Stimulated activated CD8-positive, alpha-beta memory T cell treated with anti-CD3 and anti-CD28 coated beads, Interleukin-4, amount 100 ng/mL, for 4 hours (primary cell): ENCODE results near the gene CLEC20A.
"Not testable (repeated sequence)": the region's sequence is repeated elsewhere in the genome, so short reads cannot be mapped to it uniquely, and the experiment has no call there.

Experiments used
- DNase-seq, 2 donors: peaks; one replicate each; pipeline ENCODE4 v3.0.0-alpha.2; 2020; ENCODE audit warnings: low read depth in 2 of 2, low spot score in 1 of 2

Gene CLEC20A

DNA sequence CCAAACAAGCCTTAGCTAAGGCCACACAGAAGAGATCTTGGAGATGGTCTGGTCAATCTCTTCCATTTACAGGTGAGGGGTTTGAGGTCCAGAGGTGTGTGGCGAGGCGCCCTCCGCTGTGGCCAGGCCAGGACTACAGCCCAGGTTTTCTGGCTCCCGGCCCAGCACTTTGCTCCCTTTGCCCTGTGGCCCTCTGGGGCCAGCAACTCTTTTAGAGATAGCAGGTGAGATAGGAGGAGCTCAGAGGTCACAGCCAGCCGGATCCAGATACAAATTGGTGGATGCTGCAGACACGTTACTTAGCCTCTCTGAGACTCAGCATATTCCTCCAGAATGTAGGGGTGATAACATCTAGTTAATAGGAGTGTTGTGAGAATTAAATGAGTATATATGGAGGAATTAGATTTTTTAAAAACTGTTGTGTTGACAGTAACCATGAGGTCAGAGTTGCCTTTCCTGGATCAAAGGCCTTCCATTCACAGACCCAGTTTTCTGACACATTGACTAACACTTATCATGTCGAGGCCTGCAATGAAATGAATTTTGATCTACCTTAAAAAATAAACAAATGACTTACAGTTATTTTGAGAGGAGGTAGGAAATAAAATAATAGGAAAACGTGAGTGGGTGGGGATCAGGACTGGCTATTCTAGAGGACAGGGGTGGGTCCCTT lies 32.7 kb upstream of the CLEC20A start:
- no peak for DNase-seq

DNA sequence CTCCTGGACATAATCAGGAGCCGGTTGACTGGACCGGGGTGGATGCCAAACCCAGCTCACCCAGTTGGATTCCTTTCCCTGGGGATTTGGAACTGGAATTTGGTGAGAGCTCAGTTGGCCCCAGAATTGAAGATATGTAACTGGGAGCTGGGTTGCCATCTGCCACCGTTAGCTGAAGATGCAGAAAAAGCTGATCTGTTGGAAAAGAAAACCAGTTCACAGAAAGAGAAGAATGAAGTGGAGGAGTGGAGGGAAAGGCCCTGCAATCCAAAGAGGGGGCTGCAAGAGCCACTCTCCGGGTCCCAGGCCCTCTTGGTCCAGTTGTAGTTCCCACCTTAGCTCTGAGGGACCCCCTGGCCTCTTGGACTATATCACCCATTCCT lies 32.2 kb upstream of the CLEC20A start:
- DNase-seq, result no peak

DNA sequence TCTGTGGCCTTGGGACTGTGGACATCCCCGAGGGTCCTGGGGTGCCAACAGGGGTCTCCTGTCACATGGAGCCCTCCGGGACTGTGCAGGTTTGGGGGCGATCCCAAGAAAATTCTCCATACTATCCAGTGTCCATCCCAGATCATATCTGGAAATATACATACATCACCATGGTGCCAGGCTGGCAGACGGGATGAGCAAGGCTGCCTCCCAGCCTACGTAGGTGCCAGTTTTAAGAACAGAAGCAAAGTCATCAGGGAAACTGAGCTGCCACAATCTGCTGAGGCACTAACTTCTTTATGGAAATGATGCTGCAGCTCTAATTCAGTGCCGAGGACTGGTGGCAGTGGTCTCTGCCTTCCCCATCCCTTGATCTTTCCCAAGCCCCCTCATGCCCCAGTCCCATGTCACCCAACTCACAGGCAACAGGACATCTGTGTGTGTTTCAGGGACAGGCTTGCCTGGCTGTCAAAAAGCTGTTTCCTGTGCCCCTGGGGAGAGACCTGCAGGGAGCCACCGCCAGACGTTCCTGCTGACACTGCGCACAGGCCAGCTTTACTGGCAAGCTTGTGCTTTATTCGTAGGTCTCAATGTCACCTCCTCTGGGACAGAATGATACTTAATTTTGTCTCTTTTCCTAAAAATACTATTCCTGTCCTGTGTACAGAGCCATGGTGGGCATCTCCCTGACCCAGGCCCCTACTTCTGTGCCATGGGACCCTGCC lies 31.6 kb upstream of the CLEC20A start:
- no peak for DNase-seq

DNA sequence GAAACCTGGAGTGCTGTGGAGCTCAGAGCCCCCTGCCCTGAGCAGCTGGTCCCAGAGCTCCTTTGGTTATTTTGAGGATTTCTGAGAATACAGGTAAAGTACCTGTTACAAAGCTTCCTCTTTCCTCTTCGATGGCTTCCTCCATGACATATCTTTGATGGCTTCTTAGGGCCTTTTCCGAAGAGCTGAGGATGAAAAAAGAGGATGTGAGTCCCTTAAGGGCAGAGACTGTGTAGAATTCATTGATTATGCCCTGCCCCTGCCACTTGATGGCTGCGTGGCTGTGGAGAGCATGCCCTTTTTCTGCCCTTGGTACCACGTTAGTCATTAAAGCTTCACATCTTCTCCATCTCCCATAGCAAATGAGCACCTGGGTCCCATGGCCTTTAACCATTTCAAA lies 30.4 kb upstream of the CLEC20A start:
- DNase-seq, result no peak

DNA sequence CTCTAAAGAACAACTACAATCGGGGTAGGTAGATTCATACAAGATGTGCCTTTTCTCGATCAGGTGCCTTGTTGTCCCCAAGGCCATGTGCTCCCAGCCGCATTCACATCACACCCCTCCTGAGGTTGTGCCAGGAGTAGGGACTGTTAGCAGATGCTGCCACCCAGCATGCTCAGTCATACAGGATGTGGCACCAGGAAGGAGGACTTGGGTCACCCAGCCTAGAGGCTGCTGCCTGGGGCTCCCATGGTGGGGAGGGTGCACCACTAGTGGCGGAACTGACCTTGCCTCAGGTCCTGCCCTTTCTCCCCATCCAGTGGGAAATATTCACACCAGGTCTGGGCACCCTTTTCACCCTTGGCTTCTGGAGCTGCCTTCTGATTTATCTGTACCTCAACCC lies 24.5 kb upstream of the CLEC20A start:
- DNase-seq, result no peak

DNA sequence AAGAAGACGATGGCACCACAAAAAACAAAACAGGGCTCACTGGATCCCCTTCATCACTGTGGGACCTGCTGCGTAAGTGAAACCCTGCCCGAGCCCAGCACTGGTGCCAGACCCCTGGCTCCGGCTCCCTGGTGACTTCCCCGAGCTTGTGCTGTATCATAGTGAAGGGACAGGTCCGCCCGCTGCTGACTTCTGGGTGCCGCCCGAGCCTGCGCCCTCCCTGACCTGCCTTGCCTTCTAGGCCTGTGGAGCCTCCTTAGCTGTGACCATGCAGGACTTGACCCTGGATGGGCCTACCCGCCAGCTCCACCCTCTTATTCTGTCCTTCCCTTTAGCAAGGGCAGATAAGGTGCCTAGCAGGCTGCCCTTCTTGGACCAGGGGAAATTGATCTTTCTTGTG lies 24.0 kb upstream of the CLEC20A start:
- DNase-seq, result no peak

DNA sequence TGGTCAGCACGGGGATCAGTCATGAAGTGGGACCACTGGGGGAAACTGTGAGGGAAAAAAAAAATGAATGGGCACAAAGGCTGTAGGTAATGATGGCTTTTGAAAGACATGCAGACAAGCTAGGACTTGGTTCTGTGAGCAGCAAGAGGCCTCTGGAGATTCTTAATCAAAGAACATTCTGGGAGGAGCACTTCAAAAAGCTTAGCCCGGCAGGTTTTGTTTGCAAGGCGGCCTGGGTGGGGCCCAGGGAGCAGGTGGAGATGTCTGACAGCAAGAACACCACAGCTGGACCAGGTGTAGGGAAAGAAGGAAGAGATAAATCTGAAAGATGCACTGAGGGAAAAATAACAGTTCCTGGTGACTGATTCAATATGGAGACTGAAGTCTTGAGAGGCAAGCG lies 22.1 kb upstream of the CLEC20A start:
- DNase-seq, result no peak

DNA sequence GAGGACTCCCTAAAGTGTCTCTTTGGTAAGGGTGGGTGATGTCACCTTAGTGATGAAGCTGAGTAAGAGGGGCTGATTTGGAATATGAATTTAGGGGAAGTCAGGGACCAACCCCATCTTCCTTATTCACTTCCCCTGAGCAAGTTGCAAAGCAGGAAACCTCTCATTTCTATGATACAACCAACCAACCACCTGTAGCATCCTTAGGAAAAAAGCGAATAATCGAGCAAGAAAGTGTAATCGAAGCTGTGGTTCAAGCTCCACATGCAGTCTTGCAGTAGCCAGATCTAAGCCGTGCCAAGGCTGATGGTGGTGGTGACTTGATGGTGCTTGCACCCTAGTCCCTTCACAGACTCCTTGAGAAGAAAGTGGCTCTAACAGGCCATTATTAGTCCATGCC lies 19.3 kb upstream of the CLEC20A start:
- no peak for DNase-seq

DNA sequence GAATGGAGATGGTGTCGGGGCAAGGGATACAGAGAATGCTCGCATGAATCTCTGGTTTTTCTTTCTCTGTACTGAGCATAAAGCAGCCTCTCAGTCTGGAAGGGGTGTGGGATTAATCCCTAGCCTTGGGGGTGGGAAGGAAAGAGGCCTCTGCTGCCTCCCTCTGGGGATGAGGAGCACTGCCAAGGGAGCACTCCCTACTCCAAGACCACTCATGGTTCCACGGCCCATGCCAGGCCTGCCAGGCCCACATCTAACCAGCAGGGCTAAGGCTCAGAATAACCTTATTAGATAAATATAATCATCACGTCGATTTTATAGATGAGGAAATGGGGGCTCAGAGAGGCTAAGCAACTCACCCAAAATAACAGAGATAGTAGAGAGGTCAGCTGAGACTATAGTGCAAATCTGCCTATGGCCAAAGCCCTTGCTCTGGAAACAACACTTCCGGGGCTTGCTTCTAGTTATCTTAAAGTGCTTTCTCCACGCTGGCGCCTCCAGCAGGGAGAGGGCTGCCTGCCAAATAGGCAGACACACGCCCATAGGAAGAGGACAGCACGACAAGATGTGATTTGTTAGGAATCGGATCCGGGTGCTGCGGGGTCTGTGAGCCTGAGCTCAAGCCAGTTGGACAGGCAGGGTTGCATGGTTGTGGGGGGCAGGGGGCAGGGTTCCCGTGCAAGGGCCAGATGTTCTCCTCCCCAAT lies 16.7 kb upstream of the CLEC20A start:
- DNase-seq, result no peak

DNA sequence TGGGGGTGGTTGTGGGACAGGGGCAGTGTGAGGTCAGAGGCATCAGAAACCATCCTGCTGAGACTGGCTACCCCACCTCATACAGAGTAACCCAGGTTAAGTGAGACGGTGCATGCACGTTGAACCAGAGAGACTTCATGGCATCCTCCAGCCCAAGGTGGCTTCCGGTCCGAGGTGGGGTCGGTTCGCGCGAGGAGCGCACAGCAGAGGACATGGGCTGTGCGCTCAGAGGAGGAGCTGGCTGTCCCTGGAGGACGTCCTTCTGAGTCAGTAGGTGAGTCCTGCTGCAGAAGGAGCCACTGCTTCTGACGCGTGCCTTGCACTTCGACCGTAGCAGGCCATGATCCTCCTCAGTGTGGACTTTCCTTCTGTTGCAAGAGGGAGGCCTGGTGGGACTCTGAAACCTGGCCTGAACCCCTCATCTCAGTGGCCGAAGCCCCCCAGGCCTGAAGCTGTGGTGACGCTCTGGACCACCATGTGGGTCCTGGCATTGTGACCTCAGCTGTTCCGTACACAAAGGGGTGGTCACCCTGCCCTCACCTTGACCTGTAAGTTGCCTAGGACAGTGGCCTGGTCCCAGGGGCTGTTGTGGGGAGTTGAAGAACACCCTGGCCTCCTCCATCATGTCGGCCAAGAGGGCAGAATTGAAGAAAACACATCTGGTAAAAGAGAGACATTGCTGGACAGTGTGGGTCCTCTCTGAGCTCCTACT lies 16.0 kb upstream of the CLEC20A start, which contains the start of gene TEX35:
Gene TEX35, plus strand, starts transcription at position 544 of the 712 bp plus-strand sequence. Its CDS starts 80 bp downstream, at position 624.
- DNase-seq, result no peak

DNA sequence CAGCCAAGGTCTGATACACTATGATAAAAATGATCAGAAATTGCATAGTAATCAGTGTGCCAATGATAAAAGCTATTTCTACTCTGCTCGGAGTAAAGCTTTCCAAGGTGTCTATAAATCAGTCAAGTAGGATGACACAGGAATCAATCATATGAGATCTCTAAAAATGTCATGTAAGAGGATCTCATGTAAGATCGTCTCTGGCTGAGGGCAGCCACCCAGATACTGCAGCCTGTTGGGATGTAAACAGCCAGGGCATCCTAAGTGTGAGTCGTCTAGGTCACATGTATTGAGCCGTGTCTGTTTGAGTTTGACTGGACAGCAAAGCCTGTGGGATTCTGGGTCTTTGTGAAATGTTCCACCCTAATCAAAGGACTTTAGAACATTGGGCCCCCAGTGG lies 13.4 kb upstream of the CLEC20A start:
- no peak for DNase-seq

DNA sequence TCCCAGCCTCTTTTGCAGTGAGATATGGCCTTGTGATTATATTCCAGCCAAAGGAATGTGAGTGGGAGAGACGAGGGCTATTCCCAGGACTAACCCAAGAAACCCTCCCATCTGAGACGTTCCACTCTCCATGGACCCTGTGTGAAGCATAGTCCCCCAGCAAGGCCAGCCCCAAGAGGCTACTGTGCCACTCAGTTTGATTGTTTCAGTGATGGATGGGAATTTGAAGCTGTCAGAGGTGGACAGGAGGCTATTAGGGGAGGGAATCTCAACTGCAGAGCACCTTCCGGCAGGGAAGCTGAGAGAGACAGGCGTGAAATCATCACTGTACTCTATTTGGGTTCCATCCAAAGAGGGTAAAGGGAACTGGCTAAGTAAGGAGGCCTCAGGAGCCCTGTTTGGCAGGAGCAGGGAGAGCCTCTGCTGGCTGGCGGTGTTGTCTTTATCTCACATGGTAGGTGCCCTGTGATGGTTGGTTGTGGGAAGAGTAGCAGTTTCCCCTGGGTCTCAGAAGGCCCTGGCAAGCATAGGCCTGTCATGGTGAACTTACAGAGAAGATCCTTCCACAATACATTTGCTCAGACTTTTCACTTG lies 12.7 kb upstream of the CLEC20A start:
- DNase-seq, result no peak

DNA sequence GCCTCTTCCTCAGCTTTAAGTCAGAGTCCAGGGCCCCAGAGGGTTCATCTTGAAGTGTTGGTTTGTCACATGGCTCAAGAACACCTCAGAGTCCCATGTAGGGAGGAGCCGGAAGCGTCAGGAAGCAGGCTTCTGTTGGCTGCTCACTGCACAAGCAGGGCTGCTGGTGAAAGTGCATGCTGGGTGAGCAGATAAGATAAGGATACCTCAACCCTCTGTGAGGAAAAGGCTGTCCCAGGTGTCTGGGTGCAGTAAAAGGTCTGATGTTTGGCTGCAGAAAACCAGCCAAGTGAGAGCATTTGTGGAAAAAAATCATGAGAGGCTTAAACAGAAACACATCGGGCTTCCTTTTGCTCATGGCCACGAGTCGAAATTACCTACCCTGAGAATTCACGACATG lies 9.9 kb upstream of the CLEC20A start:
- DNase-seq, result no peak

DNA sequence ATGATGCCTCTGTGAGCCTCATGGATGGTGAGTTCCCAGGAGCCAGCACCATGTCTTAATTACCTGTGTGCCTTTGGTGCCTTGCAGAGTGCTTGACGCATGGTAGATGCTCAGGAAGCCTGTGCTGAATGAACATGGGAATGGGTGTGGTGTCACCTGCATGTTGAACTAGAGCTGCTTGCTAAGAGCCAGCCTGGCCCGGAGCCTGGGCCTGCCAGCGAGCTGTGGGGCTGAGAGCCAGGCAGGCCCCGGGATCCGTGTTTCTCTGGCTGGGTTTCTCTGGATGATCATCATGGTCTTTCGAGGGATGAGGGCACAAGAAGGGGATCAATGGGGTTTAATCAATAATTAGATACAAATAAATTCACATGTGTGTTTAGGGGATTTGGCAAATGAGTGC lies 9.4 kb upstream of the CLEC20A start:
- no peak for DNase-seq

DNA sequence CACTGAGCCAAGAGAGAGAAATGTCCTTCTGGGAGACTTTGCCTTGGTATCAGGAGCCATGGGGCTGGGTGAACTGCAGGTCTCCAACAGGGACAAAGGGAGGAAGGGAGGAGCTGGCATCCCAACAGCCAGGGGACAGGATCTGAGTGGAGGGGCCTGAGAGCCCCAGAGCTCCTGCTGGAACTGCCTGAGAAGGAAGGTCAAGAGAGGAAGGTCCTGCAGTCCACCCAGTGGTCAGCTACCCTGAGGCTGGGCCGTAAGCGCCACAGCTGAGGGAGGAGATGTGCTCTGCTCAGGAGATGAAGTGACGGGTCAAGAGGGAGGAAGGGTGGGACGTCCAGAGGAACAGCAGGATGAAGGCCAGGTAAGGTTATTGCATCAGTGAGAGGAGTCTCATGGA lies 7.5 kb upstream of the CLEC20A start:
- no peak for DNase-seq

DNA sequence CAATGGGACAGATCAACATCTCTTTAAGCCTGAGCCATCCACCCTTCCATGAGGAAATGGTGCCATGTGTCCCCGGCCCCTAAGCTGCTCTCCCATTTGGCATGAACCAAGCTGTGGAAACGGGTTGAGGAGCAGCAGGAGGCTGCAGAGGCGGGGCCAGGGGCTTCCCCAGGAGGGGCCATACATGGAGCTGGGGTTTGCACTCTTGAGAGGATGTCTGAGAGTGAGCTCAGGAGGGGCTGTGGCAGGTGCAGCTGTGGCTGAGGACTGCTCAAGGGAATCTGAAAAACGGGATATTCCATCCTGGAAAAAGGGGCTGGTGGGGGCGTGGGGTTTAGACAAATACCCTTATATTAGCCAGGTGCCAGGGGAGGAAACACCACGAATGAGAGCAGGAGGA lies 7.1 kb upstream of the CLEC20A start:
- no peak for DNase-seq

DNA sequence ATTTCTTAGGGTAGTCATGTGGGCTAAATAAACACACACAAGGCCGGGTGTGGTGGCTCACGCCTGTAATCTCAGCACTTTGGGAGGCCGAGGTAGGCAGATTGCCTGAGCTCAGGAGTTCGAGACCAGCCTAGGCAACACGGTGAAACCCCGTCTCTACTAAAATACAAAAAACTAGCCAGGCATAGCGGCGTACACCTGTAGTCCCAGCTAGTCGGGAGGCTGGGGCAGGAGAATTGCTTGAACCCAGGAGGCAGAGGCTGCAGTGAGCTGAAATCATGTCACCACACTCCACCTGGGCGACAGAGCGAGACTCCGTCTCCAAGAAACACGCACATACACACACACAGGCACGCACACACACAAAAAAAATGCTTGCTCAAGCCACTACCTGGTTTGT lies 6.6 kb upstream of the CLEC20A start:
- DNase-seq, result not testable (repeated sequence)

DNA sequence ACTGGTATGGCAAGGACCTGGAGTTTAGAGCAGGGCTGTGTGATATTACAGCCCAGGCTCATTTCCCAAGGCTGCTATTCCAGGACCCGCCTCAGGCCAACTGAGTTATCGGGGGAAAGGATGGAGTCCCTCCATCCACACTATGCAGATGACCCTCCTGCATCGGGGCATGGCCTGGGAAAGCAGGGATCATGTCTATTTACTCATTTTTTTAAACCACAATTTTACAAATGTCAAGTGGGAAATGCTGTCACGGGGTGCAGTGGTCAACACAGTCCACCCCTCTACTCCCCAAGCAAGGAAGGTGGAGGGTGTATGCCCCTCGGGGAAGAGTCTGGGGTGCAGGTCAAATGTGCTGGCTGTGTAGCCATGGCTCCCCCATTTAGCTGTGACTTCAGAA lies 6.1 kb upstream of the CLEC20A start:
- no peak for DNase-seq

DNA sequence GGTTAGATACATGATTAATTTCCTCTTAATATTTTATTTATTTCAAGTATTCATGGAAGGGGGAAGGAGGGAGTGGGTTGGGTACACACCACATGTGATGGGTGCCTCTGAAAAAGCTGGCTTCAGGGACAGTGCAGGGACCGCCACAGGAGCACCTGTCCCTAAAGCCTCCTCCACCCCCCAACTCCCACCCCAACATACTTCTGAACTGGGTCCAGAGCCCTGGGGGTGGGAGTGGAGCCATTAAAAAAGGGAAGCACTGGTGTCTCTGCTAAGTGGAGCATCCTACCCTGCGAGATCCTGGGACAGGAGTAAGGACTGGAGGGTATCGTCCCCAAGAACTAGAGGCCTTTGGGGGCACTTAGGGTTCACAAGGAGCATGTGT lies 5.6 kb upstream of the CLEC20A start:
- no peak for DNase-seq

DNA sequence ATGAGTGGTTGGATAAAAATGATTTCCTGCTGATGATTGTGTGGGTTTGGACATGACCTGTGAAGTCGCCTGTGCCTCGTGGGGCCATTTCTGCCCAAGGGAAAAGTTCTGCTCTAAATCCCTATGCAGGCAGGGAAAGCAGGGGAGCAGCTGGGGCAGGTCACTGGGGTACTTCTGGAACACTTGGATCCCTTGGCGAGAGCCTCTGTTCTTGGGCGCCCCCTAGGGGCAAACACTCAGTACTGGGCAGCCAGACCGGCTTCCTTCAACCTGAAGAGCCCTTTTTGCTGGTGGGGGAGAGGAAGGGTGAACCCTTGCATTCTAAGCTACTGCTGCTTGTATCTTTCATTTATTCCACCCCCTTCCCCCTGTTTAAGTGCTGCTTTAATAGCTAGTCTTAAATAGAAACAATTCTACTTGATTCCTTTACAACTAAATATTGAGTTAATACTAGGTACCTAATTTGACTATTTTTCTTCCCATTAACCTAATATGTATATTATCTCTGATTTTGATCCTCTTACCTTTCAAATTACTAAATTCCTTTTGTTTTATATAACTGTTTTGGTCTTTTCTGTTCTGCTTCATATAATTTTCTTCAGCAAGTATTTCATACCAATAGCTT lies 5.1 kb upstream of the CLEC20A start:
- no peak for DNase-seq
